Measurements from ENCODE around the gene NUP133.
"Not testable (repeated sequence)": the region's sequence is repeated elsewhere in the genome, so short reads cannot be mapped to it uniquely, and the experiment has no call there.

The NUP133 gene

GRCh38 chr1:229406798-229407197 lies 101.3 kb downstream of the NUP133 start:
- no peaks in the 10 kb centered on the region for H3K36me3 ChIP-seq (ENCODE audit: insufficient read depth, low read length)
- no peak overlapping the region for H3K4me2 ChIP-seq (ENCODE audit: low read depth, low read length, poor library complexity, severe bottlenecking)
- no peaks in the 10 kb centered on the region for H3F3A ChIP-seq (ENCODE audit: low read depth)
- no peak overlapping the region for H2AFZ ChIP-seq (ENCODE audit: low read length)
- no peak overlapping the region for H3K9ac ChIP-seq (ENCODE audit: low read depth, low read length, poor library complexity, severe bottlenecking)
- no peaks in the 10 kb centered on the region for H3K9me2 ChIP-seq (replicated peaks; ENCODE audit: low read depth, low read length)
- H4K20me1 ChIP-seq (ENCODE audit: insufficient read depth, low read length, poor library complexity, severe bottlenecking) = no peaks in the 10 kb centered on the region
- no peaks in the 10 kb centered on the region for H3K27me3 ChIP-seq (ENCODE audit: insufficient read depth, low read length, poor library complexity, severe bottlenecking)
- H3K79me2 ChIP-seq (ENCODE audit: insufficient read depth, low read length) = no peaks in the 10 kb centered on the region
- TF ChIP-seq EZH2phosphoT487 (IDR thresholded peaks at IDR 0.05; ENCODE audit: borderline replicate concordance) = no peak
- TF ChIP-seq, protein P1, sequence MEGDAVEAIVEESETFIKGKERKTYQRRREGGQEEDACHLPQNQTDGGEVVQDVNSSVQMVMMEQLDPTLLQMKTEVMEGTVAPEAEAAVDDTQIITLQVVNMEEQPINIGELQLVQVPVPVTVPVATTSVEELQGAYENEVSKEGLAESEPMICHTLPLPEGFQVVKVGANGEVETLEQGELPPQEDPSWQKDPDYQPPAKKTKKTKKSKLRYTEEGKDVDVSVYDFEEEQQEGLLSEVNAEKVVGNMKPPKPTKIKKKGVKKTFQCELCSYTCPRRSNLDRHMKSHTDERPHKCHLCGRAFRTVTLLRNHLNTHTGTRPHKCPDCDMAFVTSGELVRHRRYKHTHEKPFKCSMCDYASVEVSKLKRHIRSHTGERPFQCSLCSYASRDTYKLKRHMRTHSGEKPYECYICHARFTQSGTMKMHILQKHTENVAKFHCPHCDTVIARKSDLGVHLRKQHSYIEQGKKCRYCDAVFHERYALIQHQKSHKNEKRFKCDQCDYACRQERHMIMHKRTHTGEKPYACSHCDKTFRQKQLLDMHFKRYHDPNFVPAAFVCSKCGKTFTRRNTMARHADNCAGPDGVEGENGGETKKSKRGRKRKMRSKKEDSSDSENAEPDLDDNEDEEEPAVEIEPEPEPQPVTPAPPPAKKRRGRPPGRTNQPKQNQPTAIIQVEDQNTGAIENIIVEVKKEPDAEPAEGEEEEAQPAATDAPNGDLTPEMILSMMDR (conservative IDR thresholded peaks at IDR 0.05; ENCODE audit: low read length) = no peak
- peaks cover 6% of the 10 kb centered on the region for H3K4me1 ChIP-seq (ENCODE audit: insufficient read depth, low read length, poor library complexity, severe bottlenecking)
- no peaks in the 10 kb centered on the region for H3K9me3 ChIP-seq (ENCODE audit: insufficient read depth, low read depth, low read length)
- no peak overlapping the region for H3K4me3 ChIP-seq (ENCODE audit: low read length, poor library complexity, severe bottlenecking)

DNA sequence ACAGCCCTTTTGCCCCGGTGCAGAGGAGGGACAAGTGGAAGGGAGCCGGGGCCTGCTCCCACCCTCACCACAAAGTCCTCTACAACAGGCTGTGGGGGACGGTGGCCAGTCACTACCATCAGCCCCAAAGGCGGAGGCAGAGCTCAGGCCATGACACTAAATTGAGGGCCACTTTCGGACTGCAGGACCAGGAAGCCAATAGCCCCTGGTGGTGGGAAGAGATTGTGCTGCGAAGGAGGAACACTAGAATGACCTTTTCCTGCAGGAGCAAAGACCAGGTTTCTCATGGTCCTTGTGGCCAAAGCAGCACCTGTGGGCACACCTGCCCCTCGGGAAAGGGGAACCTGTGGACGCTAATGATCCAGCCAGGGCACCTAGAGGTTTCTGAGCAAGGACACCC lies 104.6 kb downstream of the NUP133 start:
- Histone ChIP-seq H3K4me2 (ENCODE audit: low read depth, low read length, poor library complexity, severe bottlenecking) (no peak overlapping the region), H3F3A (ENCODE audit: low read depth) (no peaks in the 10 kb centered on the region), H3K9ac (ENCODE audit: low read depth, low read length, poor library complexity, severe bottlenecking) (no peak overlapping the region), H4K20me1 (ENCODE audit: insufficient read depth, low read length, poor library complexity, severe bottlenecking) (no peaks in the 10 kb centered on the region), H3K9me2 (replicated peaks; ENCODE audit: low read depth, low read length) (no peaks in the 10 kb centered on the region), H3K4me1 (ENCODE audit: insufficient read depth, low read length, poor library complexity, severe bottlenecking) (no peaks in the 10 kb centered on the region), H2AFZ (ENCODE audit: low read length) (no peak overlapping the region), H3K9me3 (ENCODE audit: insufficient read depth, low read depth, low read length) (no peaks in the 10 kb centered on the region), H3K79me2 (ENCODE audit: insufficient read depth, low read length) (no peaks in the 10 kb centered on the region), H3K27me3 (ENCODE audit: insufficient read depth, low read length, poor library complexity, severe bottlenecking) (no peaks in the 10 kb centered on the region), H3K4me3 (ENCODE audit: low read length, poor library complexity, severe bottlenecking) (no peak overlapping the region), H3K36me3 (ENCODE audit: insufficient read depth, low read length) (no peaks in the 10 kb centered on the region)
- TF ChIP-seq, protein P1 (conservative IDR thresholded peaks at IDR 0.05; ENCODE audit: low read length) = no peak

- Histone ChIP-seq H3K9me3 (ENCODE audit: insufficient read depth, low read depth, low read length) (no peaks in the 10 kb centered on the region), H3K4me2 (ENCODE audit: low read depth, low read length, poor library complexity, severe bottlenecking) (no peak overlapping the region), H3K4me3 (ENCODE audit: low read length, poor library complexity, severe bottlenecking) (no peak overlapping the region), H2AFZ (ENCODE audit: low read length) (no peak overlapping the region), H3K9me2 (replicated peaks; ENCODE audit: low read depth, low read length) (no peaks in the 10 kb centered on the region), H3F3A (ENCODE audit: low read depth) (no peaks in the 10 kb centered on the region), H3K36me3 (ENCODE audit: insufficient read depth, low read length) (no peaks in the 10 kb centered on the region), H3K9ac (ENCODE audit: low read depth, low read length, poor library complexity, severe bottlenecking) (no peak overlapping the region), H4K20me1 (ENCODE audit: insufficient read depth, low read length, poor library complexity, severe bottlenecking) (no peaks in the 10 kb centered on the region), H3K79me2 (ENCODE audit: insufficient read depth, low read length) (no peaks in the 10 kb centered on the region), H3K4me1 (ENCODE audit: insufficient read depth, low read length, poor library complexity, severe bottlenecking) (no peaks in the 10 kb centered on the region), H3K27me3 (ENCODE audit: insufficient read depth, low read length, poor library complexity, severe bottlenecking) (no peaks in the 10 kb centered on the region)
- no peak for TF ChIP-seq EZH2phosphoT487 (IDR thresholded peaks at IDR 0.05; ENCODE audit: borderline replicate concordance)
- TF ChIP-seq, protein P1 (conservative IDR thresholded peaks at IDR 0.05; ENCODE audit: low read length) = no peak
These were observed 105.1 kb downstream of the NUP133 start for GRCh38 chr1:229402993-229403392.

- H4K20me1 ChIP-seq (ENCODE audit: insufficient read depth, low read length, poor library complexity, severe bottlenecking); H3K79me2 ChIP-seq (ENCODE audit: insufficient read depth, low read length); H3K4me3 ChIP-seq (ENCODE audit: low read length, poor library complexity, severe bottlenecking); H3K4me2 ChIP-seq (ENCODE audit: low read depth, low read length, poor library complexity, severe bottlenecking); H3K9me2 ChIP-seq (replicated peaks; ENCODE audit: low read depth, low read length); H3K27me3 ChIP-seq (ENCODE audit: insufficient read depth, low read length, poor library complexity, severe bottlenecking); H3F3A ChIP-seq (ENCODE audit: low read depth); H3K4me1 ChIP-seq (ENCODE audit: insufficient read depth, low read length, poor library complexity, severe bottlenecking); H3K36me3 ChIP-seq (ENCODE audit: insufficient read depth, low read length); H2AFZ ChIP-seq (ENCODE audit: low read length); H3K9ac ChIP-seq (ENCODE audit: low read depth, low read length, poor library complexity, severe bottlenecking); H3K9me3 ChIP-seq (ENCODE audit: insufficient read depth, low read depth, low read length): not testable (repeated sequence)
These were observed 105.8 kb downstream of the NUP133 start for GRCh38 chr1:229402329-229402728.
